ENCODE results near the gene HPS4. TPM values are rescaled to one million over a fixed set of nuclear protein-coding genes. Genes with fewer than 3 reads are reported as not detected.

The HPS4 gene
- total and polyA plus RNA-seq, 12 donors = 4.6 to 14.3 (median 9.0) TPM

DNA sequence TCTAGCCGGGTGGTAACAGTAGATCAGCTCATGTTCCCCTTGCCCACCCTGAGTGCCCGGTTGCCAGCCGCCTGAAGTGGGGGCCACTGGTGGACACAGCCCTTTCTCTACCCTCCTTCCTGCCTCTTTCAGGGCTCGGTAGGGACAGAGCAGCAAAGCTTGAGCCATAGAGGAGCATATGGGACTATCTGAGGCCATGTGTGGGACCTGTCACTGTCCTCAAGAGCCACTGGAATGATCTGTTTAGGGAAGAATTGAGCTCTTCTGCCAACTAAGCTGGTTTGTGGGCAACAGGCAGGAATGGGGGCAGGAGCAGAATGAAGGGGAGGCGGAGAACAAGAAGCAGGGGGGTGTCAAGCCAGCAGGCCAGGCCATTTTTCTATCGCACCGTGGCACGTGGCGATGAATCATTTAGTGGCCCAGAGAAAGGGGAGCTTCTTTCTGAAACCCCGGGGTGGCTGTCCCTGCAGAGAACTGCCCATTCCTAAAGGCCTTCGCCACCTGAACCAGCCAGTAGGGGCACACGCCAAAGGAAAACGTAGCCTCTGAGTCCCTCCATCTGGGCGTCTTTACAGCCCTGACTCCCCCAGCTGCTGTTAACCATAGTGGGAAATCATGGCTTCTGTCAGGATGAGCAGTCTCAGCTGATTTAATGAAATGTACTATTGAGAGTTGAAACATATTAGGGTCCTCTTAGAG is 45.7 kb downstream of the HPS4 start:
- DNase-seq = no peak
- H3K4me1 ChIP-seq = peaks cover 0 to 16% (median 0%) of the 10 kb centered on the region in 9 donors
- intact Hi-C loops (cut with DNase I) = no loop called here
- H3K36me3 ChIP-seq = peaks cover 0 to 13% (median 0%) of the 10 kb centered on the region in 9 donors
- ATAC-seq = no peak
- H3K4me3 ChIP-seq = no peak overlapping the region
- H3K27me3 ChIP-seq = peaks cover 0 to 25% (median 2%) of the 10 kb centered on the region in 7 donors
- TF ChIP-seq, protein P1, sequence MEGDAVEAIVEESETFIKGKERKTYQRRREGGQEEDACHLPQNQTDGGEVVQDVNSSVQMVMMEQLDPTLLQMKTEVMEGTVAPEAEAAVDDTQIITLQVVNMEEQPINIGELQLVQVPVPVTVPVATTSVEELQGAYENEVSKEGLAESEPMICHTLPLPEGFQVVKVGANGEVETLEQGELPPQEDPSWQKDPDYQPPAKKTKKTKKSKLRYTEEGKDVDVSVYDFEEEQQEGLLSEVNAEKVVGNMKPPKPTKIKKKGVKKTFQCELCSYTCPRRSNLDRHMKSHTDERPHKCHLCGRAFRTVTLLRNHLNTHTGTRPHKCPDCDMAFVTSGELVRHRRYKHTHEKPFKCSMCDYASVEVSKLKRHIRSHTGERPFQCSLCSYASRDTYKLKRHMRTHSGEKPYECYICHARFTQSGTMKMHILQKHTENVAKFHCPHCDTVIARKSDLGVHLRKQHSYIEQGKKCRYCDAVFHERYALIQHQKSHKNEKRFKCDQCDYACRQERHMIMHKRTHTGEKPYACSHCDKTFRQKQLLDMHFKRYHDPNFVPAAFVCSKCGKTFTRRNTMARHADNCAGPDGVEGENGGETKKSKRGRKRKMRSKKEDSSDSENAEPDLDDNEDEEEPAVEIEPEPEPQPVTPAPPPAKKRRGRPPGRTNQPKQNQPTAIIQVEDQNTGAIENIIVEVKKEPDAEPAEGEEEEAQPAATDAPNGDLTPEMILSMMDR (IDR thresholded peaks at IDR 0.05) = no peak
- H3K27ac ChIP-seq = no peak overlapping the region
- WGBS, 2 donors = 91 to 92% methylated on average over 14 of the region's 14 CpGs
- H3K9me3 ChIP-seq = no peaks in the 10 kb centered on the region

DNA sequence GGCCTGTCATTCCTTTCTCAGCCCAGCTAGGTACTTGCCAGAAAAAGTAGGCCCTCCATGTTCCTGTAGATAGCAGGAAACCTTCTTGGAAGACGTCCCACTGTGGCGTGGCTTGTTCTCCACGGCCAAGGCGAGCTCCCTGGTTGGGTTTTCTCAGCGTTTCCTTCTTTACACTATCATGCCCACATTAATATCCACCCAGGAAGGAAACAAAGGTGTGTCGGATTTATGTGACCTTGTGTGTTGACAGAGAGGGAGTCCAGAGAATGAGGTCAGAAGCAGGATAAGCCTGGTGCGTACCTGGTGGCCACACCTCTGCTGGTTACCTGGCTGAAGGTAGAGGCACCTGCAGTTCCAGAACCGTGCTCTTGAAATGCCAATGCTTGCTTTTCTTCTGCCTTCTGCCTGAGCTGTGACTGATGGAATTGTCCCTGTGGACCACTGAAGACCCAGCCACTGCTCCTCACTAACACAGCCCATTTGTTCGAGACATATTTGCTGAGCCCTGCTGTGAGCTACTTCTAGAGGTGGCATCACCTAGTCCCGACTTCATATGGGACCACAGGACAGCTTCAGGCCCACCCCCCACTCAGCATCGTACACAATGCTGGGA is 46.6 kb downstream of the HPS4 start:
- no peaks in the 10 kb centered on the region for H3K9me3 ChIP-seq
- no peak for ATAC-seq
- peaks cover 0 to 12% (median 0%) of the 10 kb centered on the region in 9 donors for H3K36me3 ChIP-seq

GRCh38 chr22:26435327-26436093 is 48.1 kb downstream of the HPS4 start:
- no peak overlapping the region for H3K4me3 ChIP-seq
- intact Hi-C loops (cut with DNase I) = no loop called here
- DNase-seq (no peak), ATAC-seq (no peak)
- no peaks in the 10 kb centered on the region for H3K9me3 ChIP-seq
- WGBS, 2 donors = 63 to 65% methylated on average over 11 of the region's 11 CpGs
- peaks cover 0 to 41% (median 13%) of the 10 kb centered on the region in 7 donors for H3K27me3 ChIP-seq
- TF ChIP-seq, protein P1 (IDR thresholded peaks at IDR 0.05) = no peak
- no peak overlapping the region for H3K27ac ChIP-seq
- H3K36me3 ChIP-seq = peaks cover 0 to 12% (median 0%) of the 10 kb centered on the region in 9 donors
- peaks cover 0 to 29% (median 0%) of the 10 kb centered on the region in 9 donors for H3K4me1 ChIP-seq

More for the DNA sequence above, 46.6 kb downstream of the HPS4 start:
- 59 to 70% methylated on average over 11 of the region's 11 CpGs for WGBS, 2 donors
- Histone ChIP-seq H3K4me3 (no peak overlapping the region), H3K27ac (no peak overlapping the region), H3K27me3 (peaks cover 0 to 34% (median 5%) of the 10 kb centered on the region in 7 donors), H3K4me1 (peaks cover 0 to 21% (median 0%) of the 10 kb centered on the region in 9 donors)
- intact Hi-C loops (cut with DNase I) = no loop called here
- DNase-seq = no peak
- TF ChIP-seq, protein P1 (IDR thresholded peaks at IDR 0.05) = no peak

DNA sequence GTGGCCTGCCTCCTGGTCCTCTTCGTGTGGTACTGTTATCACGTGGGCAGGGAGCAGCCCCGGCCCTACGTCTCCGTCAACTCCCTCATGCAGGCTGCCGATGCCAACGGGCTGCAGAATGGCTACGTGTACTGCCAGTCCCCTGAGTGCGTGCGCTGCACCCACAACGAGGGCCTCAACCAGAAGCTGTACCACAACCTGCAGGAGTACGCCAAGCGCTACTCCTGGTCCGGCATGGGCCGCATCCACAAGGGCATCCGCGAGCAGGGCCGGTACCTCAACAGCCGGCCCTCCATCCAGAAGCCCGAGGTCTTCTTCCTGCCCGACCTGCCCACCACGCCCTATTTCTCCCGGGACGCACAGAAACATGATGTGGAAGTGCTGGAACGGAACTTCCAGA is 49.8 kb downstream of the HPS4 start:
- Histone ChIP-seq H3K4me3 (no peak overlapping the region), H3K27ac (no peak overlapping the region), H3K27me3 (peaks cover 0 to 38% (median 17%) of the 10 kb centered on the region in 7 donors), H3K4me1 (peaks cover 0 to 39% (median 0%) of the 10 kb centered on the region in 9 donors), H3K36me3 (peaks cover 0 to 12% (median 0%) of the 10 kb centered on the region in 9 donors), H3K9me3 (no peaks in the 10 kb centered on the region)
- DNase-seq = no peak
- intact Hi-C loops (cut with DNase I) = no loop called here
- WGBS, 2 donors = 88 to 91% methylated on average over 25 of the region's 25 CpGs
- no peak for ATAC-seq
- TF ChIP-seq, protein P1 (IDR thresholded peaks at IDR 0.05) = no peak
